ENCODE results near the gene INTS13. TPM values are rescaled to one million over a fixed set of nuclear protein-coding genes. Genes with fewer than 3 reads are reported as not detected.
A peak's percentile ranks its signal among the peaks of the same experiment; 100 is the strongest.

The INTS13 gene
- total and polyA plus RNA-seq, 2 donors (not counting 3 experiments of a cell fraction or from before 2014, with no cell fraction given), result 8.7 to 35.9 TPM

GRCh38 chr12:26936559-26937442, 980 bp downstream of the INTS13 start:
- FAIRE-seq, result no peak
- TF ChIP-seq MYC (IDR thresholded peaks at IDR 0.05; ENCODE audit: low read depth, low read length), result no peak
- TF ChIP-seq POLR2A (IDR thresholded peaks at IDR 0.05; ENCODE audit: low read depth, low read length), result no peak
- TF ChIP-seq EZH2 (IDR thresholded peaks at IDR 0.05; ENCODE audit: borderline replicate concordance, low read depth, low read length, severe bottlenecking), result no peak
- no peak for TF ChIP-seq JUN (IDR thresholded peaks at IDR 0.05; ENCODE audit: borderline replicate concordance, insufficient read depth, insufficient read length, low read depth)
- no peak for TF ChIP-seq POLR2AphosphoS5 (IDR thresholded peaks at IDR 0.05; ENCODE audit: insufficient read depth, low read depth, low read length)
- TF ChIP-seq, protein P1, sequence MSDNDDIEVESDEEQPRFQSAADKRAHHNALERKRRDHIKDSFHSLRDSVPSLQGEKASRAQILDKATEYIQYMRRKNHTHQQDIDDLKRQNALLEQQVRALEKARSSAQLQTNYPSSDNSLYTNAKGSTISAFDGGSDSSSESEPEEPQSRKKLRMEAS (IDR thresholded peaks at IDR 0.05; ENCODE audit: insufficient read depth, insufficient read length), result no peak
- no peak for TF ChIP-seq FOS (IDR thresholded peaks at IDR 0.05; ENCODE audit: borderline replicate concordance, insufficient read depth, low read length)
- peak; percentile 48 for TF ChIP-seq GATA2 (IDR thresholded peaks at IDR 0.05; ENCODE audit: insufficient read depth, insufficient read length, low read depth, low read length)
- H3K9me1 ChIP-seq (replicated peaks; ENCODE audit: control insufficient read depth, extremely low read depth, insufficient read depth, low read length), result no peaks in the 10 kb centered on the region
- peaks cover 43% of the 10 kb centered on the region for H3K4me1 ChIP-seq (ENCODE audit: control insufficient read depth, extremely low read depth, insufficient read depth, low read length)
- H3K9me3 ChIP-seq (replicated peaks; ENCODE audit: control insufficient read depth, insufficient read depth, low read length), result no peaks in the 10 kb centered on the region
- H3K36me3 ChIP-seq (ENCODE audit: control insufficient read depth in 2 of 2, extremely low read depth in 1 of 2, insufficient read depth in 2 of 2, low read length in 2 of 2), result peaks cover 2 to 3% of the 10 kb centered on the region in 2 experiments
- BruUV-seq (replicated peaks), result no TSS peak
- peak overlapping the region; percentile 86 for H3K9ac ChIP-seq (replicated peaks; ENCODE audit: extremely low read depth, insufficient read depth, low read length)
- intact Hi-C loops (cut with micrococcal nuclease) (loop anchor here (5.0 to 10.0 kb wide), 2 partner anchors 358 to 766 kb away; no protein-coding TSS in a partner anchor), dilution Hi-C loops (cut with MboI; ENCODE audit: extremely low pct_ligation_motif_present, low sequenced_read_pairs) (no loop called here)
- DNase-seq (ENCODE audit: low read depth, low spot score), result peak; percentile 34
- POLR2A ChIA-PET, result no interaction called here
- CTCF ChIA-PET, result interaction anchor here (0.9 to 1.0 kb wide), 2 partner anchors 52 to 77 kb away, joined by 3 to 4 read pairs; partner anchors contain the start of gene TM7SF3
- H2AFZ ChIP-seq (ENCODE audit: low read depth, low read length), result peak overlapping the region; percentile 1
- H3K4me2 ChIP-seq (ENCODE audit: insufficient read depth, low read length), result peak overlapping the region; percentile 96
- H3K4me3 ChIP-seq (replicated peaks in 1 of 3; ENCODE audit: insufficient read depth in 1 of 3, low read depth in 1 of 3, low read length in 3 of 3), result peak overlapping the region; percentile 49 to 94 (median 91)
- peaks cover 76% of the 10 kb centered on the region for H3K79me2 ChIP-seq (ENCODE audit: control insufficient read depth, insufficient read depth, low read length)
- H3K27me3 ChIP-seq (ENCODE audit: control insufficient read depth in 2 of 2, insufficient read depth in 2 of 2, low read length in 2 of 2), result no peaks in the 10 kb centered on the region
- H4K20me1 ChIP-seq (replicated peaks; ENCODE audit: control insufficient read depth, extremely low read depth, insufficient read depth, low read length), result no peaks in the 10 kb centered on the region
- H3K27ac ChIP-seq (ENCODE audit: insufficient read depth, low read depth, low read length), result peak overlapping the region; percentile 82

Measured in endothelial cell of umbilical vein (primary cell).